Natural killer cell (primary cell): ENCODE results near the gene TMEM163. TPM values are rescaled to one million over a fixed set of nuclear protein-coding genes. Genes with fewer than 3 reads are reported as not detected.
"Not testable (repeated sequence)": the region's sequence is repeated elsewhere in the genome, so short reads cannot be mapped to it uniquely, and the experiment has no call there.

ENCODE experiments used
- ATAC-seq, 3 donors: fragments of 150-1000 bp in 2 of 3; fragments of 200-7000 bp in 1 of 3; cut with Tn5 transposase; 1 replicate in 1 of 3; 2 replicates in 2 of 3; pipeline ENCODE4 v1.10.0; 2021; ENCODE audit warnings: mild to moderate bottlenecking in 2 of 3, moderate library complexity in 2 of 3
- DNase-seq, 2 donors: peaks; one replicate each; pipeline versions ENCODE4 v3.0.0 to v3.0.0-alpha.2; 2013 to 2021; ENCODE audit warnings: mixed read lengths in 1 of 2
- H3K27ac ChIP-seq: one replicate; pipeline ENCODE4 v1.5.1; 2013; ENCODE audit warnings: mild to moderate bottlenecking, low read length
- H3K27me3 ChIP-seq: one replicate; pipeline ENCODE4 v1.6.1; 2013; ENCODE audit warnings: low read length; ENCODE audit not compliant: control insufficient read depth, insufficient read depth
- H3K36me3 ChIP-seq: one replicate; pipeline ENCODE4 v1.6.1; 2013; ENCODE audit warnings: low read length; ENCODE audit not compliant: control insufficient read depth, insufficient read depth
- H3K4me1 ChIP-seq: one replicate; pipeline ENCODE4 v1.6.1; 2013; ENCODE audit warnings: low read length; ENCODE audit not compliant: control insufficient read depth, insufficient read depth
- H3K4me3 ChIP-seq: one replicate; pipeline ENCODE4 v1.5.1; 2013; ENCODE audit warnings: low read length
- H3K9me3 ChIP-seq: one replicate; pipeline ENCODE4 v1.6.1; 2013; ENCODE audit warnings: low read length; ENCODE audit not compliant: control insufficient read depth, insufficient read depth
- H3K27ac Mint-ChIP-seq, 2 donors: one replicate each; pipeline ENCODE4 v1.8.0; 2022; ENCODE audit warnings: mild to moderate bottlenecking in 2 of 2, mixed read lengths in 2 of 2, moderate library complexity in 1 of 2
- H3K27me3 Mint-ChIP-seq, 2 donors: one replicate each; pipeline ENCODE4 v1.8.0; 2022; ENCODE audit warnings: low read depth in 2 of 2, mixed read lengths in 2 of 2
- H3K36me3 Mint-ChIP-seq: one replicate; pipeline ENCODE4 v1.8.0; 2022; ENCODE audit warnings: mixed read lengths
- H3K4me1 Mint-ChIP-seq, 2 donors: one replicate each; pipeline ENCODE4 v1.8.0; 2022; ENCODE audit warnings: mixed read lengths in 2 of 2
- H3K4me3 Mint-ChIP-seq: one replicate; pipeline ENCODE4 v1.8.0; 2022; ENCODE audit warnings: mild to moderate bottlenecking, moderate library complexity, mixed read lengths
- H3K9me3 Mint-ChIP-seq, 2 donors: one replicate each; pipeline ENCODE4 v1.8.0; 2022; ENCODE audit warnings: mixed read lengths in 2 of 2
- WGBS: methylation state at CpG from one replicate; pipeline ENCODE4 v1.1.7; 2013; ENCODE audit warnings: missing lambda C conversion rate; ENCODE audit not compliant: insufficient coverage; 5-methylcytosine and 5-hydroxymethylcytosine counted together
- intact Hi-C: fragments of 100-400 bp; cut with micrococcal nuclease; formaldehyde crosslinking; loops from one replicate; pipeline ENCODE4 v1.14.2; 2022
- total RNA-seq, 4 donors: library from RNA; stranded (reverse); fragments of 120-200 nt in 1 of 4; gene quantifications; one replicate each; pipeline versions ENCODE4 v1.2.3 to v1.2.4, GENCODE V29; 2013 to 2022
- TF ChIP-seq, protein P1 (sequence below): fragments of 200-600 bp; IDR thresholded peaks from one replicate; pipeline ENCODE4 v1.8.0; 2022; ENCODE audit warnings: antibody characterized with exemption

TMEM163 gene
- total RNA-seq, 3 donors from 2014 or later (not counting 1 experiment from before 2014, with no cell fraction given): 6.8 to 11.6 (median 10.3) TPM

DNA sequence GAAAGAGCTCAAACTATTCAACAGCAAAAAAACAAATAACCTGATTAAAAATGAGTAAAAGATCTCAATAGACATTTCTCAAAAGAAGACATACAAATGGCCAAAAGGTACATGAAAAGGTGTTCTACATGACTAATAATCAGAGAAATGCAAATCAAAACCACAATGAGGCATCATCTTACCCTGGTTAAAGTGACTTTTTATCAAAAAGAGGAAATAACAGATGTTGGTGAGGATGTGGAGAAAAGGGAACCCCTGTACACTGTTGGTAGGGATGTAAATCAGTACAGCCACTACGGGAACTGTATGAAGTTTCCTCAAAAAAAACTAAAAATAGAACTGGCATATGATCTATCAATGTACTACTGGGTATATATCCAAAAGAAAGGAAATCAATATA is 39.8 kb upstream of the TMEM163 start:
- Histone ChIP-seq H3K4me1 (no peaks in the 10 kb centered on the region), H3K9me3 (no peaks in the 10 kb centered on the region), H3K4me3 (no peak overlapping the region), H3K27ac (no peak overlapping the region), H3K27me3 (no peaks in the 10 kb centered on the region), H3K36me3 (no peaks in the 10 kb centered on the region)
- WGBS: 0% methylated on average over 1 of the region's 1 CpG
- Mint-ChIP-seq H3K4me1 (peaks cover 0 to 5% of the 10 kb centered on the region in 2 donors), H3K27me3 (peaks cover 11 to 29% of the 10 kb centered on the region in 2 donors), H3K27ac (no peak overlapping the region), H3K9me3 (no peaks in the 10 kb centered on the region), H3K36me3 (no peaks in the 10 kb centered on the region), H3K4me3 (no peak overlapping the region)
- ATAC-seq (peak in 1 of 3 donors; percentile 12), DNase-seq (no peak)
- TF ChIP-seq, protein P1, sequence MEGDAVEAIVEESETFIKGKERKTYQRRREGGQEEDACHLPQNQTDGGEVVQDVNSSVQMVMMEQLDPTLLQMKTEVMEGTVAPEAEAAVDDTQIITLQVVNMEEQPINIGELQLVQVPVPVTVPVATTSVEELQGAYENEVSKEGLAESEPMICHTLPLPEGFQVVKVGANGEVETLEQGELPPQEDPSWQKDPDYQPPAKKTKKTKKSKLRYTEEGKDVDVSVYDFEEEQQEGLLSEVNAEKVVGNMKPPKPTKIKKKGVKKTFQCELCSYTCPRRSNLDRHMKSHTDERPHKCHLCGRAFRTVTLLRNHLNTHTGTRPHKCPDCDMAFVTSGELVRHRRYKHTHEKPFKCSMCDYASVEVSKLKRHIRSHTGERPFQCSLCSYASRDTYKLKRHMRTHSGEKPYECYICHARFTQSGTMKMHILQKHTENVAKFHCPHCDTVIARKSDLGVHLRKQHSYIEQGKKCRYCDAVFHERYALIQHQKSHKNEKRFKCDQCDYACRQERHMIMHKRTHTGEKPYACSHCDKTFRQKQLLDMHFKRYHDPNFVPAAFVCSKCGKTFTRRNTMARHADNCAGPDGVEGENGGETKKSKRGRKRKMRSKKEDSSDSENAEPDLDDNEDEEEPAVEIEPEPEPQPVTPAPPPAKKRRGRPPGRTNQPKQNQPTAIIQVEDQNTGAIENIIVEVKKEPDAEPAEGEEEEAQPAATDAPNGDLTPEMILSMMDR: no peak
- intact Hi-C loops: no loop called here

DNA sequence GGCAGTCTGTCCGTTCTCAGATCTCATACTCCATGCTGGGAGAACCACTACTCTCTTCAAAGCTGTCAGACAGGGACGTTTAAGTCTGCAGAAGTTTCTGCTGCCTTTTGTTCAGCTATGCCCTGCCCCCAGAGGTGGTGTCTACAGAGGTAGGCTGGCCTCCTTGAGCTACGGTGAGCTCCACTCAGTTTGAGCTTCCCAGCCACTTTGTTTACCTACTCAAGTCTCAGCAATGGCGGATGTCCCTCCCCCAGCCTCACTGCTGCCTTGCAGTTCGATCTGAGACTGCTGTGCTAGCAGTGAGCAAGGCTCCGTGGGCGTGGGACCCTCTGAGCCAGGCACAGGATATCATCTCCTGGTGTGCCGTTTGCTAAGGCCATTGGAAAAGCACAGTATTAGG is 33.2 kb upstream of the TMEM163 start:
- H3K9me3 ChIP-seq, H3K4me3 ChIP-seq, intact Hi-C loops, H3K36me3 ChIP-seq, H3K36me3 Mint-ChIP-seq, H3K4me1 Mint-ChIP-seq, H3K27ac ChIP-seq, DNase-seq, H3K4me3 Mint-ChIP-seq, H3K4me1 ChIP-seq, H3K9me3 Mint-ChIP-seq, H3K27ac Mint-ChIP-seq, H3K27me3 ChIP-seq, ATAC-seq: not testable (repeated sequence)
- peaks cover 12 to 17% of the 10 kb centered on the region in 2 donors for H3K27me3 Mint-ChIP-seq
- 76% methylated on average over 8 of the region's 8 CpGs for WGBS

DNA sequence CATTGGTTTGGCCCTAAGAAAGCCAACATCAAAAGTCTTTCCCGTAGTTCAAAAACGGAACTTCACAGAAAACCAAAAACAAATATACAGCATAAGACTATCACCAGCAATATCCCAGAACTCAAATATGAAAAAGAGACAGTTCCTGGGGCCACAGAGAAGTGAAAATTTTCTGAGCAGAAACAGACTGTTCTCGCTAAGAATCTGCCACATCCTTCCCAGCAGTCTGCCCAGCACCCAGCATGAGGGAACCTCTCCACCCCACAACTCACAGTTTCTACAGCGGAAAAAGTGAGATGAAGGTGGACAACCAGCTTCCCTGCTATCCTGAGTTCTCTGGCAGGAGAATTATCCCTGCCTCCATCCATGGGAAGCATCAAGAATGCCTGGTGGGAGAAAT is 26.7 kb upstream of the TMEM163 start:
- WGBS: 66% methylated on average over 4 of the region's 4 CpGs
- DNase-seq: no peak
- H3K9me3 ChIP-seq: no peaks in the 10 kb centered on the region
- H3K4me3 ChIP-seq: no peak overlapping the region
- no peak for ATAC-seq
- peaks cover 14 to 15% of the 10 kb centered on the region in 2 donors for H3K4me1 Mint-ChIP-seq
- no peak overlapping the region for H3K27ac ChIP-seq
- intact Hi-C loops: no loop called here
- H3K36me3 ChIP-seq: no peaks in the 10 kb centered on the region
- peaks cover 7% of the 10 kb centered on the region for H3K4me1 ChIP-seq
- peak overlapping the region in 1 of 2 donors; percentile 2 for H3K27ac Mint-ChIP-seq
- no peaks in the 10 kb centered on the region for H3K36me3 Mint-ChIP-seq
- H3K4me3 Mint-ChIP-seq: no peak overlapping the region
- H3K9me3 Mint-ChIP-seq: no peaks in the 10 kb centered on the region
- H3K27me3 Mint-ChIP-seq: peaks cover 6 to 10% of the 10 kb centered on the region in 2 donors
- TF ChIP-seq, protein P1: no peak
- no peaks in the 10 kb centered on the region for H3K27me3 ChIP-seq

DNA sequence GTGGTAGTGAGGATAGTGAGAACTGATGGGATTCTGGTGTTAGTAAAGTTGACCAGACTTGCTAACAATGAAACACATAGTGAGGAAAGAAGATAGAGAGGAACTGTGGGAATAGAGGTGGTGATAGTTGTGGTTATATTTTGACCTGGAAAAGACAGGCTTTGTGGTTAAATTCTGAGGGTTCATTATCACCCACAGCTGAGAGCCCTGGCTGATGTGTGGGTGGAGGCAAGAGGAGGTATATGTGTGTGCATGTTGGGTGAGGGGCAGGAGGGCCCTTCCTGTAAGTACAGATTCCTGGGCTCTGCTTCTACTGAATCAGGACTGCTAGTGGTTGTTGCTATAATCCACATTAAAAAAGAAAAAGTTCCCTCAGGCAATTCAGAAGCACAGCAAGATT is 26.2 kb upstream of the TMEM163 start:
- Histone ChIP-seq H3K36me3 (no peaks in the 10 kb centered on the region), H3K27ac (no peak overlapping the region), H3K4me3 (no peak overlapping the region), H3K4me1 (peaks cover 7% of the 10 kb centered on the region), H3K9me3 (no peaks in the 10 kb centered on the region), H3K27me3 (no peaks in the 10 kb centered on the region)
- TF ChIP-seq, protein P1: no peak
- no peaks in the 10 kb centered on the region for H3K9me3 Mint-ChIP-seq
- H3K27me3 Mint-ChIP-seq: peaks cover 8 to 10% of the 10 kb centered on the region in 2 donors
- DNase-seq (no peak), ATAC-seq (peak in 1 of 3 donors; percentile 37)
- no peak overlapping the region for H3K4me3 Mint-ChIP-seq
- H3K27ac Mint-ChIP-seq: peak overlapping the region in 1 of 2 donors; percentile 2
- H3K36me3 Mint-ChIP-seq: no peaks in the 10 kb centered on the region
- peaks cover 14 to 15% of the 10 kb centered on the region in 2 donors for H3K4me1 Mint-ChIP-seq
- intact Hi-C loops: no loop called here
